Mucosa of descending colon (tissue), 3 donors: Measurements from ENCODE around the gene MKRN2OS. TPM values are rescaled to one million over a fixed set of nuclear protein-coding genes. Genes with fewer than 3 reads are reported as not detected.

Experiments
- ATAC-seq: fragments of 200-7000 bp; cut with Tn5 transposase; one replicate; pipeline ENCODE4 v1.9.1; 2020; ENCODE audit warnings: mild to moderate bottlenecking, moderate library complexity
- DNase-seq, 3 donors: peaks; one replicate each; pipeline ENCODE4 v3.0.0-alpha.2; 2020
- H3K36me3 ChIP-seq: fragments of 200-600 bp; one replicate; pipeline ENCODE4 v1.8.0; 2021; ENCODE audit warnings: low read depth, mild to moderate bottlenecking
- H3K4me1 ChIP-seq: fragments of 200-600 bp; one replicate; pipeline ENCODE4 v1.8.0; 2021; ENCODE audit warnings: low read depth, mild to moderate bottlenecking
- H3K4me3 ChIP-seq: fragments of 200-600 bp; one replicate; pipeline ENCODE4 v1.8.0; 2021; ENCODE audit warnings: mild to moderate bottlenecking
- H3K9me3 ChIP-seq: fragments of 200-600 bp; one replicate; pipeline ENCODE4 v1.8.0; 2021; ENCODE audit warnings: mild to moderate bottlenecking
- CTCF ChIP-seq: fragments of 200-600 bp; IDR thresholded peaks from one replicate; pipeline ENCODE4 v1.8.0; 2022; ENCODE audit warnings: antibody characterized with exemption, mild to moderate bottlenecking
- intact Hi-C, 2 donors: fragments of 100-400 bp; cut with DNase I in 1 of 2; cut with micrococcal nuclease in 1 of 2; formaldehyde crosslinking; loops; one replicate each; pipeline versions ENCODE4 v1.11.0 to v1.11.1; 2022; cut with DNase I, micrococcal nuclease
- total RNA-seq, 3 donors: library from RNA; stranded (reverse); fragmentation: NEBNext Ultra II Directional in 2 of 3; extraction: Animal tissue kit (Norgen Biotek cat#: 25700) in 2 of 3; gene quantifications; one replicate each; pipeline versions ENCODE4 v1.2.1 to v1.2.4, GENCODE V29; 2021 to 2023
- donor health status: DM: no; HTN: no; CAD: no; lungs with moderate emphysema.
- donor health status: DM: no; HTN: no; CAD: no.
- donor health status: DM: no; HTN: yes; CAD: no.

Gene MKRN2OS
- total RNA-seq, 3 donors from 2014 or later, result 2.2 to 8.2 (median 5.3) TPM

DNA sequence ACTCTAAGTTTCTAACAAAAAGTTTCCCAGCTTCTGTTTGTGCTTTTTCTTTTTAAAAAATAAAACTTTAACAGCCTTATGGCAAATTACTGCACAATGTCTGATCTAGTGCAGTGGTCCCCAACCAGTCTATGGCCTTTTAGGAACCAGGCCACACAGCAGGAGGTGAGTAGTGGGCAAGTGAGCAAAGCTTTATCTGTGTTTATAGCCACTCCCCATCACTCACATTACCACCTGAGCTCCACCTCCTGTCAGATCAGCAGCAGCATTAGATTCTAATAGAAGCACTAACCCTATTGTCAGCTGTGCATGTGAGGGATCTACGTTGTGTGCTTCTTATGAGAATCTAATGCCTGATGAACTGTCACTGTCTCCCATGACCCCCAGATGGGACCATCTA lies 17.2 kb upstream of the MKRN2OS start:
- DNase-seq (no peak), ATAC-seq (no peak)
- TF ChIP-seq CTCF, result no peak
- no peaks in the 10 kb centered on the region for H3K9me3 ChIP-seq
- peaks cover 8% of the 10 kb centered on the region for H3K4me1 ChIP-seq
- H3K4me3 ChIP-seq, result no peak overlapping the region
- intact Hi-C loops, result no loop called here
- no peaks in the 10 kb centered on the region for H3K36me3 ChIP-seq

GRCh38 chr3:12561397-12561796 lies 16.1 kb upstream of the MKRN2OS start:
- H3K9me3 ChIP-seq, result no peaks in the 10 kb centered on the region
- DNase-seq (no peak), ATAC-seq (no peak)
- H3K4me1 ChIP-seq, result peaks cover 8% of the 10 kb centered on the region
- no peak for TF ChIP-seq CTCF
- H3K4me3 ChIP-seq, result no peak overlapping the region
- intact Hi-C loops, result no loop called here
- H3K36me3 ChIP-seq, result no peaks in the 10 kb centered on the region

- TF ChIP-seq CTCF, result no peak
- ATAC-seq (no peak), DNase-seq (no peak)
- intact Hi-C loops, result no loop called here
- H3K4me3 ChIP-seq, result no peak overlapping the region
- H3K36me3 ChIP-seq, result no peaks in the 10 kb centered on the region
- peaks cover 11% of the 10 kb centered on the region for H3K4me1 ChIP-seq
- H3K9me3 ChIP-seq, result no peaks in the 10 kb centered on the region
Observed at GRCh38 chr3:12560505-12561190, 15.3 kb upstream of the MKRN2OS start.

GRCh38 chr3:12559520-12559919 lies 14.2 kb upstream of the MKRN2OS start:
- ATAC-seq (no peak), DNase-seq (no peak)
- TF ChIP-seq CTCF, result no peak
- Histone ChIP-seq H3K4me1 (peaks cover 13% of the 10 kb centered on the region), H3K36me3 (no peaks in the 10 kb centered on the region), H3K9me3 (no peaks in the 10 kb centered on the region), H3K4me3 (no peak overlapping the region)
- intact Hi-C loops, result no loop called here

GRCh38 chr3:12558706-12559105 lies 13.4 kb upstream of the MKRN2OS start:
- Histone ChIP-seq H3K9me3 (no peaks in the 10 kb centered on the region), H3K4me3 (no peak overlapping the region), H3K36me3 (no peaks in the 10 kb centered on the region), H3K4me1 (peaks cover 15% of the 10 kb centered on the region)
- intact Hi-C loops, result no loop called here
- ATAC-seq, result no peak
- DNase-seq, result peak in 1 of 3 donors; percentile 19
- no peak for TF ChIP-seq CTCF
